Lung (tissue), 12 donors: ENCODE measurements around the gene TPRG1. TPM values are rescaled to one million over a fixed set of nuclear protein-coding genes. Genes with fewer than 3 reads are reported as not detected.

Experiments
- ATAC-seq: fragments of 200-7000 bp; cut with Tn5 transposase; one replicate; pipeline ENCODE4 v1.9.1; 2020; ENCODE audit warnings: moderate number of reproducible peaks; ENCODE audit not compliant: insufficient read depth, low FRiP score
- DNase-seq, 3 donors: peaks; one replicate each; pipeline ENCODE4 v3.0.0-alpha.2; 2013 to 2017
- H3K27ac ChIP-seq, 2 donors: one replicate each; pipeline ENCODE4 v1.5.1; 2013; ENCODE audit warnings: mild to moderate bottlenecking in 2 of 2, moderate library complexity in 2 of 2, control low read depth in 1 of 2, inconsistent platforms in 1 of 2, low read depth in 1 of 2, low read length in 1 of 2
- H3K27me3 ChIP-seq, 3 donors: one replicate each; pipeline ENCODE4 v1.5.1; 2013; ENCODE audit warnings: low read length in 2 of 3; ENCODE audit not compliant: control insufficient read depth in 3 of 3, insufficient read depth in 3 of 3
- H3K36me3 ChIP-seq, 4 donors: one replicate each; pipeline ENCODE4 v1.5.1; 2013; ENCODE audit warnings: low read length in 4 of 4, mild to moderate bottlenecking in 1 of 4, moderate library complexity in 1 of 4; ENCODE audit not compliant: control insufficient read depth in 4 of 4, insufficient read depth in 4 of 4
- H3K4me1 ChIP-seq, 5 donors: one replicate each; pipeline ENCODE4 v1.5.1; 2013; ENCODE audit warnings: low read length in 5 of 5, mild to moderate bottlenecking in 2 of 5, moderate library complexity in 1 of 5; ENCODE audit not compliant: control insufficient read depth in 5 of 5, insufficient read depth in 5 of 5
- H3K4me3 ChIP-seq: one replicate; pipeline ENCODE4 v1.5.1; 2013; ENCODE audit warnings: mild to moderate bottlenecking, control low read depth, moderate library complexity
- H3K9ac ChIP-seq, 2 donors: one replicate each; pipeline ENCODE4 v1.5.1; 2013; ENCODE audit warnings: low read length in 2 of 2, control low read depth in 1 of 2; ENCODE audit not compliant: insufficient read depth in 1 of 2
- H3K9me3 ChIP-seq, 4 donors: one replicate each; pipeline ENCODE4 v1.5.1; 2013; ENCODE audit warnings: low read length in 3 of 4, mild to moderate bottlenecking in 1 of 4, moderate library complexity in 1 of 4; ENCODE audit not compliant: control insufficient read depth in 4 of 4, insufficient read depth in 3 of 4
- CTCF ChIP-seq: IDR thresholded peaks from 2 replicates; pipeline ENCODE4 v1.5.1; 2012; ENCODE audit warnings: mild to moderate bottlenecking; ENCODE audit errors: control extremely low read depth, extremely low read depth
- WGBS, 2 donors: extraction: QIAGEN DNeasy Blood & Tissue Kit; methylation state at CpG; one replicate each; pipeline ENCODE4 v1.1.7; 2013; 5-methylcytosine and 5-hydroxymethylcytosine counted together
- polyA plus RNA-seq, 2 donors: library from polyadenylated mRNA; stranded (reverse); fragments of 200-250 nt; gene quantifications; one replicate each; pipeline ENCODE4 v1.2.1, GENCODE V29; 2013
- total RNA-seq, 2 donors: library from RNA; depleted of rRNA in 1 of 2; stranded (reverse); fragments of >200 nt in 1 of 2; gene quantifications; one replicate each; pipeline ENCODE4 v1.2.1, GENCODE V29; 2014 to 2021
- donor health status: control.
- donor health status: control.
- donor health status: Bipolar disorder and iron deficiency.
- donor health status: healthy.
- donor health status: DM: yes; HTN: yes; CAD: no.

Gene TPRG1
- total and polyA plus RNA-seq, 4 donors, result 3.7 to 13.8 (median 9.4) TPM

DNA sequence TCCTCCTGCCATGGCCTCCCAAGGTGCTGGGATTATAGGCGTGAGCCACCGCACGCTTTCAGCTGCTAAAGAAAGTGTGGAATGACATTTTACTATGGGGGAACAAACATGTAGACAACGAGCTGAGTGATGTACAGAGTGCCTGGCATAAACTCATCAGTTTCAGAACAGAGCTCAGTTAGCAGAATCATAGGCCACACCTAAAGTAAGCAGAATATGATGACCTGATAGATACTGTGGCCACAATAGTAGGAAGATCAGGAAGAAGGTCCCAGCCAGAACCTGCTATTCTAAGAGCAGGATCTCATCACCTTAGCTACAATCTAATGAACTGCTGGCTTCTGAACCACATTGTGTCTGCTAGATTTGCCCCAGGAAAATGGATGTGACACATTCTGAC is 158.3 kb downstream of the TPRG1 start:
- no peaks in the 10 kb centered on the region for H3K27me3 ChIP-seq
- 91 to 94% methylated on average over 4 of the region's 4 CpGs for WGBS, 2 donors
- H3K4me3 ChIP-seq, result no peak overlapping the region
- no peak overlapping the region for H3K27ac ChIP-seq
- no peaks in the 10 kb centered on the region for H3K9me3 ChIP-seq
- no peak for TF ChIP-seq CTCF
- DNase-seq (no peak), ATAC-seq (no peak)
- H3K36me3 ChIP-seq, result no peaks in the 10 kb centered on the region
- H3K4me1 ChIP-seq, result peaks cover 0 to 5% (median 0%) of the 10 kb centered on the region in 5 donors
- no peak overlapping the region for H3K9ac ChIP-seq

- no peaks in the 10 kb centered on the region for H3K27me3 ChIP-seq
- DNase-seq (no peak), ATAC-seq (no peak)
- no peak for TF ChIP-seq CTCF
- H3K4me1 ChIP-seq, result no peaks in the 10 kb centered on the region
- H3K9me3 ChIP-seq, result no peaks in the 10 kb centered on the region
- H3K4me3 ChIP-seq, result no peak overlapping the region
- H3K9ac ChIP-seq, result no peak overlapping the region
- no peak overlapping the region for H3K27ac ChIP-seq
- 74 to 86% methylated on average over 6 of the region's 6 CpGs for WGBS, 2 donors
- no peaks in the 10 kb centered on the region for H3K36me3 ChIP-seq
Measured at GRCh38 chr3:189331002-189331418, 159.2 kb downstream of the TPRG1 start.

DNA sequence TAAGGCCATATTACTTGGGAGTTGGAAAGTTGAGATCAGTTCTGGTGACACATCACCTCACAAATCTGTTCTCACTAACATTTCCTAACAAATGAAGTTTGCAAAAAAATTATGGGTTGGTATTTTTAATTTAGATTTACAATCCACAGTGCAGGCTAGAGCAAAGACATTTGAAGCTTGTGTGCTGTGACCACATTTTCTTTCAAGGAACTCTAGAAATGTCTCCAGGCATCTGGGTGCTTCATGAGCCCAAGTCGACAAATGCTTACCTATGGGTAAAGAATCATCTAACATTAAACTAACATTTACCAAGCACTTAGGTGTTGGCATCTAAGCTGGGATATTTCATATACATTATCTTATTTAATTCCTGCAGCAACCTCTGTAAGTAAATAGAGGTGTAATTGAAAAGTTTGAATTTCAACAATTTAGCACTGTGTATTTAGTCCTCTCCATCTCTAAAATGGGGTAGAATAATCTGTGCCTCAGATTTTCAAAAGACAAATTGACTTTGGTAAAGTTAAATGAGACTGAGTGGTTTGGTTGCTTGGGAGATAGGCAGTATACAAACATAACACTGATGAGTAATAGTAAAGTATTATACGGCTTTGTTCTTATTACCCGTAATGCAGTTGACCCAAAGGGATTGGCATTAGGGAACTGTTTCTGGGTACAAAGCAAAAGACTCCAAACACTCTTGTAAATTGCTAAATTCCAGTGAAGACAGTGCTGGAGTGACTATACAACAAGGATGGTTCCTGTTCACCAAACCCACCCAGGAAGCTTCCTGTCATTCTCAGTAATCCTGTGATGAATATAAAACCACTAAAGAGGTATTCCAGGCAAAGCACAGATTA is 162.5 kb downstream of the TPRG1 start:
- peak; percentile 19 for ATAC-seq
- Histone ChIP-seq H3K27me3 (no peaks in the 10 kb centered on the region), H3K4me3 (no peak overlapping the region), H3K27ac (no peak overlapping the region), H3K4me1 (no peaks in the 10 kb centered on the region), H3K36me3 (no peaks in the 10 kb centered on the region), H3K9me3 (no peaks in the 10 kb centered on the region), H3K9ac (no peak overlapping the region)
- no peak for TF ChIP-seq CTCF
- no peak for DNase-seq
- 69 to 88% methylated on average over 3 of the region's 3 CpGs for WGBS, 2 donors
